Stimulated activated CD4-positive, alpha-beta T cell treated with anti-CD3 and anti-CD28 coated beads, TNF-alpha, amount 100 ng/mL, for 4 hours (primary cell): ENCODE measurements around the gene TMUB1.

Experiments used
- DNase-seq, 3 experiments: peaks; one replicate each; pipeline ENCODE4 v3.0.0-alpha.2; 2020; ENCODE audit warnings: low read depth in 3 of 3

Gene TMUB1

DNA sequence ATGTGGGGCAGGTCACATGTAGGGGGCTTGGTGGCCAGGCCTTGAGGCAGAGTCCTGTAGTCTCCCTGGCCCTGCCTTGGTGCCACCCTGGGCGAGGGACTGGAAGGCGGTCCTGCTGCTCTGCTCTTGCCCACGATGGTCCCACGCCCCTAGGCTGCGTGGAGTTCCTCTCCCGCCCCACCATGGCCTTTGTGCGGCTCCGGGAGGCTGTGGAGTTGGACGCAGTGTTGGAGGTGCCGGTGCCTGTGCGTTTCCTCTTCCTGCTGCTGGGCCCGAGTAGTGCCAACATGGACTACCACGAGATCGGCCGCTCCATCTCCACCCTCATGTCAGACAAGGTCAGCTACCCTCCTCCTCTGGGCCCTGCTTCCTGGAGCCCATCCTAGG lies 12.7 kb downstream of the TMUB1 start:
- DNase-seq: no peak

DNA sequence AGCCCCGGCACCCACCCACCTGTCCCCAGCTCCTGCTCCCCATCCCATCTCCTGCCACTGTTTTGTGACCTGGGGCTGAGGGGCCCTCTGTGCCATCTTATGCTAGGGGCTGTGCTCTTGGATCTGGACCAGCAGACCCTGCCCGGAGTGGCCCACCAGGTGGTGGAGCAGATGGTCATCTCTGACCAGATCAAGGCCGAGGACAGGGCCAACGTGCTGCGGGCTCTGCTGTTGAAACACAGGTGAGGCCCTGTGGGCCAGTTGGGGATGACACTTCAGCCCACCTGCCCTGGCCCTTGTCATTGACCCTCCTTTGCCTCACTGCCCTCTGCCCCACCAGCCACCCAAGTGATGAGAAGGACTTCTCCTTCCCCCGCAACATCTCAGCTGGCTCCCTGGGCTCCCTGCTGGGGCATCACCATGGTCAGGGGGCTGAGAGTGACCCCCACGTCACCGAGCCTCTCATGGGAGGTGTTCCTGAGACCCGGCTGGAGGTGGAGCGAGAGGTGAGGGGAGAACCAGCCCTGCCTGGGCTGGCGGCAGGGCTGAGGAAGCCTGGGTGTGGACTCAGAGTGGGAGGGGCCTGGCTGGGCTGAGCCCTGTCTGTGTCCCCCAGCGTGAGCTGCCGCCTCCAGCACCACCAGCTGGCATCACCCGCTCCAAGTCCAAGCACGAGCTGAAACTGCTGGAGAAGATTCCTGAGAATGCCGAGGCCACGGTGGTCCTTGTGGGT lies 13.3 kb downstream of the TMUB1 start:
- DNase-seq: no peak

DNA sequence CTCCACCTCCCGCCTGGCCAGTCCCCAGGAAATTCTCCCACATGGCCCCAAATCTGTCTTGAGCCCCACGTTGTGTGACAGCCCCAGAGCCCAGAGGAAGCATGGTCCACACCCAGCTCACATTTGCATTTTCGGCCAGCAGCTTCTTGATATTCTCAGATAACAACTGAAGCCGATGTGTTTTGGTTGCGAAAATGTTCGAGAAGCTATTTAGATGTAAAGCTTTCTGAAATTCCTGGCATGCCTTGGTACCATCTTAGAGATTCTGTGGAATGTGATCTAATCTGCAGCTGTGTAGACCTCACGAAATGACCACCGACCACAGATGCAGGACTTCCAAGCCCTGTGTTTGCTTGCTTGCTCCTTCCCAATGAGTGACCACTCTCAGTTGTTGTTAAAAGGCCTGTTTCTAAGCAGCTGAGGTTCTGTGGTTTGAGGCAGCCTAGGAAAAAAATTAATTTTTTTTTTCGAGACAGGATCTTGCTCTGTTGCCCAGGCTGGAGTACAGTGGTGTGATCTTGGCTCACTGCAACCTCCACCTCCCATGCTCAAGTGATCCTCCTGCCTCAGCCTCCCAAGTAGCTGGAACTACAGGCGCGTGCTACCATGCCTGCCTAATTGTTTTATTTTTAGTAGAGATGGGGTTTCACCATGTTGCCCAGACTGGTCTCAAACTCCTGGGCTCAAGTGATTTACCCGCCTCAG lies 15.1 kb downstream of the TMUB1 start:
- DNase-seq: no peak

DNA sequence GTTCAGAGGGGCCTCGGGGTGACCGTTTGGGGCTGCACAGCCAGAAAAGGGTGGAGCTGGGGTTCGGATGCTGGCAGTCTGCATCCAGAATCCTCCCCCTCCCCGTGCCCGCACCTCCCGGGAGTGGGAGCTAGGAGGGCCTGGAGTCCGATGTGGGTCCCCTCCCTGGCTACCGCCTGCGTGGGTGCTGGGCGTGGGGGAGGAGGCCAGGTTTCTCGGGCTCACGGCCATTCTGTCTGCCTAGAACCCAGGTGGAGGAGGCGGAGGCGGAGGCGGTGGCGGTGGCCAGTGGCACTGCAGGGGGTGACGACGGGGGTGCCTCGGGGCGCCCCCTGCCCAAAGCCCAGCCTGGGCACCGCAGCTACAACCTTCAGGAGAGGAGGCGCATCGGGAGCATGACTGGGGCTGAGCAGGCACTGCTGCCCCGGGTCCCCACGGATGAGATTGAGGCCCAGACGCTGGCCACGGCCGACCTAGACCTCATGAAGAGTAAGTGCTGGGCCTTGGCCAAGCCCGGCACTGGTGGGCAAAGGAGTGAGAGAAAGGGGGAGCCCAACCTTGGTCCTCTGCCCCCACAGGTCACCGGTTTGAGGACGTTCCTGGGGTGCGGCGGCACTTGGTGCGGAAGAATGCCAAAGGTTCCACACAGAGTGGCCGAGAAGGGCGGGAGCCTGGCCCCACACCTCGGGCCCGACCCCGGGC lies 16.9 kb downstream of the TMUB1 start:
- no peak for DNase-seq

DNA sequence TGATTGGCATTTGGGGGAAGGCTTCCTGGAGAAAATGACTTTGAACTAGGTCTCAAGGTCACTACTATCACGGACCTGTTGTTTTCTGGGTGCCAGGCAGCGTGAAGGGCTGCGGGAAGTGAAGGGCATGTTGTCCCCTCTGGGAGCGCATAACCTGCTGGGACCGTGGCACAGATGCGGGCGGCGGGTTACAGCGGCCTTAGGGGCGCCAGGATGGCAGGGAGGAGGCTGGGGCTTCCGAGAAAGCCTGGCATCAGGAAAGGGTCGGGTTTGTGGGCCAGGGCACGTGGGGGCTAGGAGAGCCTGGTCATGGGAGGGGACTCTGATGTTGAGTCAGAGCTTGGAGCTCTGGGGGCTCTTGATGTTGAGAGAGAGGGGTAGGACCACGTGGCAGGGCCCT lies 17.8 kb downstream of the TMUB1 start:
- no peak for DNase-seq

DNA sequence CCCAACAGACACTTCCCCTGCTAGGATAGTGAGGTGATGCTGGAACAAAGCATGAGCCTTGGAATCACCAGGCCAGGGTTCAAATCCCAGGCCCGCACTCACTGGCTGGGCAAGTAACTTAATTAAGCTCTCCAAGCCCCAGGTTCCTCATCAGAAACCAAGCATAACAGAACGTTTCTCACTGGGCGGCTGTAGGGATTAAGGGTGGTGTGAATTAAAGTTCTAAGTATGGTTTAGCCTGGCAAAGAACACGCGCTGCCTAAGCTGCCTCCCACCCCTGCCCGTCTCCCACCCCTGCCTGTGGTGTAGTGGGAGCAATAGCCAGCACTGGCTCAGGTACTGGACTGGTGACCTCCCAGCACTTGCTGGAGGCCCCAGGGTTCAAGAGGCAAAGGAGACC lies 18.3 kb downstream of the TMUB1 start:
- no peak for DNase-seq

DNA sequence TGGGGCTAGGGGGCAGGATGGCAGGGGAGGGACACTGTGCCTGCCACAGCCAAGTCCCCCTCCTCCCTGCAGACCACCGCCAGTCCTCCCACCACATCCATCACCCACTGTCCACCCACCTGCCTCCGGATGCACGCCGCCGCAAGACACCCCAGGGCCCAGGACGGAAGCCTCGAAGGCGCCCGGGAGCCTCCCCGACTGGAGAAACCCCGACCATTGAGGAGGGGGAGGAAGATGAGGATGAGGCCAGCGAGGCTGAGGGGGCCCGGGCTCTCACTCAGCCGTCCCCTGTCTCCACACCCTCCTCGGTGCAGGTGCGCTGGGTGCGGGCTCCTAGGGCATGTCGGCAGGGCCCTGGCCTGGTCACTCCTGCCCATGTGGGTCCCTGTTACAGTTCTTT lies 18.8 kb downstream of the TMUB1 start:
- DNase-seq: no peak

DNA sequence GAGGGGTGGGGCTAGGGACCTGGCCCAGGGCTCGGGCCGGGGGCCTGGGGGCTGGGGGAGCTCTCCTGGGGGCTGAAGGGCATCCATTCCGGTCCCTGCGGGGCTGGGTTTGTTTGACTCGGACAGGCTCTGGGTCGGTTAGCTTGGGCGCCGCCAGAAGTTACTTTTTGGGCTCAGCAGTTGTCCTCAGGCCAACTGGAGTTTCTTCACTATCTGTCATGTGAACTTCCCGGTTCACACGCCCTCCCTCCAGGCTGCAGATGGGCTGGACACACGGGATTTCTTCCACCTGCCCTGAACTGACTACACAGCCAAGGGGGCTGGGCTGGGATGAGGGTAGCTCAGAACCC lies 20.1 kb downstream of the TMUB1 start:
- no peak for DNase-seq

DNA sequence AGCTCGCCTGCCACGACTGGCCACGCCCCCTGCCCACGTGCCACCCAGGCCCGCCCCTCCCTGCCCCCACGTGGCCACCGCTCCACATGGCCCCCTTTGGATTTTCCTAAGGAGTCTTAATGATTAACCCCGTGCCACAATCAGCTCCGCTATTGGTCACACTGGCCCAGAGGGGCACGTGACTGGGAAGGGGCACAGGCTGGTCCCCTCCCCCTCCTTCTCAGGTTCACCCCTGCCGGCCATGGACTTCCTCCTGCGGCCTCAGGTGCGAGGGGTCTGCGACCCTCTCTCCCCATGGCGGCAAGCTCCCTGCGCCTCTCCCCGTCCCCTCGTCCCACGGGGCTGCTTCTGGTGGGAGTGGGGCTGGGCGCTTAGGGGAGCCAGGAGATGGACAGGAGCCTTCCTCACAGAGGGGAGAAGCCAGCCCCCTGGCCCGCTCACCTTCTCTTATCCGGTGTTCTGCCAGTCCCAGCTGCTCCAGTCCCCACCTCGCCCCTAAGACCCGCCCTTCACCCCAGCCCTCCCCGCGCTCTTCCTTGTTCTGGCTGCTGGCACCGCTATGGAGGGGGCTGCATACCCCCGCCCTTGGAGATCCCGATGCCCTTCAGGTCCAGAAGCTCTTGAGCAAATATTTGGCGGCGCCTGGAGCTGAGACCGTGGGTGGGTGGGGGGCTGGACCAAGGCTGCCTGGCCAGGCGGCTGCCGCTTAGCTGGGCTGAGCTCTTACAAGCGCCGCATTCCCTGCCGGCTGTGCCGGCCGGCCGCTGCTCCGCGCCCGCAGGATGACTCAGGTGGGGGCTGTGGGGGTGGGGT lies 20.7 kb downstream of the TMUB1 start:
- DNase-seq: no peak

DNA sequence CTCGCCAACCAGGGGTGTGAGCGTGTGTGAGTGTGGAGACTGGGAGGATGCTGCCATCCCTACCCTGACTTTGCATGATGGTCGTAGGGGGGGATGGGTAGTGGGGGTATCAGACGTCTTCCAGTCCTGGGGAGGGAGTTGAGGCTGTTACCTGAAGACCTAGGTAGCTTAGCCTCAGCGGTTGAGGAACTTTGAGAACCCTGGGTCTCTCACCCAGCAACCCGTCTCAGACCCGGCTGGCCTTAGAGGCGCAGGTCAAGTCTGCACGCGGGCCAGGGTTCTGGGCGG lies 21.2 kb downstream of the TMUB1 start:
- no peak for DNase-seq

DNA sequence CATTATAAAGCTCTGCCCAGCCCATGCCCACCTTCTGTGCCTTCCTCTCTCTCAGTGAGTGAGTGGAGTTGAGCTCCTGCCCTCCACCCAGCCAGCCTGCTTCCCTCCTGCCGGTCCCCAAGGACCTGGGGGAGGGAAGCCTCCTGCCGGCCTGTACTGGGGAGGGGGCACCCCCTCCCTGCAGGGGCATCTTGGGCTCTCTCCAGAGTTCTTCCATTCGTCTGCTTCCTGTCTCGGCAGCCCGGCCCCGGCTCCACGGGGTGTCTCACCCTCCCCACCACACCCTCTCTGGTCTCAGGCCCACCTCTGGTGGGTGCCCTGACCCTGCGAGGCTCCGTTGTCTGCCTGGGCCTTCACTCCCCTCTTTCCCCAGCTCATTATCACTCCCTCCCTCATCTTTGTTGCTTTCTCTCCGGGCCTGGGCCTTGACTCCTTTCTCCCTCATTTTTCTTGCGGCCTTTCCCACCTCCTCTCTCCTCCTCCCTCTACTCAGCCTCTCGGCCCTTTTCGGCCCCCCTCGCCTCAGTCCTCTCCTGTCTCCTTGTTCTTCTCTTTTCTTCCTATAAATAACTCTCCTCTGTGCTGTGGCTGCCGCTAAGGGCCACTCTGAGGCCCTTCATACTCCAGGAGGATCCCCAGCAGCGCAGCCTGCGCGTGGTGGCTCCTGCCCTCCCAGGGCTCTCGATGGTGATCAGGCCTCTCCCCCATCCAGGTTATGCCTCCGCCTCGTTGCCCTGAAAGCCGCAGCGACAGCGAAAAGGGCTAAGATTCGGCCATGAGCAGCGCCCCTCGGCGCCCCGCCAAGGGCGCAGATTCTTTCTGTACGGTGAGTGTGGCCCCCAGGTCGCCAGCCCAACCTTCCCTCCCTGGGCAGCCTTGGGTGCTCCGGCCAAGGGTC lies 21.8 kb downstream of the TMUB1 start:
- DNase-seq: no peak

DNA sequence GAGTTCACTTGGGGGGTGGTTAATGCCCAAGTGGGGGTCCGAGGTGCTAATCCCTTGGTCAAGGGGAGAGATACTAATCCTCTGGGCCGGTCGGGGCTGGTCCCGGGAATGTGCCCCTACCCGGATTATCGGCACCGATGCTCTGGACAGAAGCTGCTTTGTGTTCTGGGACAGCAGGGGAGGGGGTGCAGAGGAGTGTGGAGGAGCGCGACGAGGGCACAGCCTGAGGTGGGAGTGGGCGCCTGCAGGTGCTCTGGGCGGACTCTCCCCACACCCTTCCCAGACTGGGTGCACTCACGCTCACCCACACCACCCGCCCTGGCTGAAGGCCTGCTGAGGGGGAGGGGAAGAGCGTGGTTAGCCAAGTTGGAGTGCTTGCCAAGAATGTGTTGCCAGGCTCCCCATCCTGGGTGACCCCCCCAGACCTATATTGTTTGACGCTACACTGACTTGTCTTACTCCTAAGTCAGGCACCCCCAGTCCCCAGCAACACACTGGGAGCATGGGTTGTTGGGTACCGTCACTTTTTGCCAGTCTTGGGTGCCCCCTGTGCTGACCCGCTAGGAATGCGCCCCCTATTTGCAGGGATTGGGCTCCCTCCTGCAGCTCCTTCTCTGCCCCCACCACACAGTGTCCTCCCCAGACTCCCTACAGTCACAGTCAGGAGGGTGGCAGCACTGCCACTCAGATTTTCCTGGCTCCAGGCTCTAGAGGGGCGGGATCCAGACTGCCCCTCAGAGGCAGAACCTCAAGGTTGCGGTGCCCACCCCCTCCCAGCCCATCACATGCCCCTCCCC lies 22.7 kb downstream of the TMUB1 start:
- DNase-seq: no peak

DNA sequence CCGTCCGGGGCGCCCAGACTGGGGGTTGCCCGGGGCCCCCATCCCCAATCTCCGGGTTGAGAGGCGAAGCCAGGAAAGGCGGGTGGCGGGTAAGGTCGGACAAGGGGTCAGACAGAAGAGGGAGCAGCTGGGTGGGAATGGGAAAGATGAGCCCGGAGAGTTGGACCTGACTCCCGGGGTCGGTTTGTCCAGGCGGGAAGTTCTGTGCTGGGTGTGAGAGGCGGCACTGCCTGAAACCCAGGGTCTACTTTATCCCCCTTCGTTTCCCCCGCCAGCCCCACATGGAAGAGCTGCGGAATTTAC lies 23.2 kb downstream of the TMUB1 start:
- DNase-seq: no peak

DNA sequence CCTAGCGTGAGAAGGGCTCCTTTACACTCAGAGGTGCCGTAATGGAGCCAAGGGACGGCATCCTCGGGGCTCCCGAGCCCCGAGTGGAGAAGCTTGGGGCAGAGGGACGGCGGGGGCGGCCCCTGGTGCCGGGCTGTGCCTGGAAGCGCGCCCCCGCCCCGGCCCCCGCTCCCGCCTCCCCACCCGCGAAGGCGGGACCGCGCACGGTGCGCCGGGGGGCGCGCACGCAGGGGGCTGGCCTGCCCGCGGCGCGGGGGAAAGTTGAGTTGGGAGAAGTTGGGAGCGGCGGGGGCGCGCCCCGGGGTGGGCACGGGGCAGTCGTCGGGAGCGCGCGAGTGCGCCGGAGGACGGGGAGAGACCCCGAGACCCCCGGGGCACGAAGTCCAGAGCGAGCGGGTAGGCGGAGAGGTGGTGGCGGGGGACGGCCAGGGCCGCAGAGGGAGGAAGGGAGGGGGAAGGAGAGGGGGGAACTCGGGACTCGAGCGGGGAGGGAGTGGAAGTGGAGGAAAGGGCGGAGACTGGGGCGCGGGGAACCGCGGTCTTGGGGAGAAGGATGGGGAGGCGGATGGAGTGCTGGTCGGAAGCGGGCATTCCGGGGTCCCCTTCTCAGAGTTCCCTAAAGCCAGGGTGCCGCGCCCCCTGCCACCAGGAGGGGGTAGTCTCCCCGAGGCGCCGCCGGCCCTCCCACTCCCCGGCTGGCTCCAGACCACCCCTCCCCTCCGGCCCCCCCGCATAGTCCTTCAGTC lies 23.8 kb downstream of the TMUB1 start, which contains the start of gene SLC4A2:
SLC4A2 (plus strand) TSS at position 223 of the 746 bp plus-strand sequence. CDS start 2,399 bp downstream, outside the sequence.
- DNase-seq: peak; percentile 57 to 59 (median 58)

DNA sequence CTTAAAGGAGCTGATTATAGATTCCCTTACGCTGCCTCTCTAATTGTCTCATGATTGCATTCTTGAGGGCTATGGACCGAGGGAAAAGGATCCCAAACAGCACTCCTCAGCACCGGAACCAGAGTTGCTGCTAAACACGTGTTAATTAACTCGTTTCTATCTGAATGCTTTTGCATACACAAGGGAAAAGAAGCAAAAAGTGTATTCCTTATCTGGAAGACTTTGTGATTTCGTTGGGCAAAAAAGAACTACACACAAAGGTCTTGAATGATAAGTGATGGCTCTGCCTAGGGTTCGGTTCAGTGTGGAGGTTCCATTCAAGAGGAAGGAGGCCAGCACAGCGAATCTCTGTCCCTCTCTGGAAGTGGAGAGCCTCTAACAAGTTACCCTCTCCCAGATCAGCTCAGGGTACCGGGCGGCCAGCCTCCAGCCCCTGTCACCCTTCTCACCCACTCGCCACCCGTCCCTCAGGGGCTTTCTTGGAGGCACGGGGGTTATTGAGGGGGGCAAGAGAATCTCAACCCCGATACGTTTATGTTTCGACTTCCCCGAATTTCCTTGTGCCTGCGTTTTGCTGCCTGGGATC lies 24.4 kb downstream of the TMUB1 start:
- DNase-seq: peak in 1 of 3 experiments; percentile 21

DNA sequence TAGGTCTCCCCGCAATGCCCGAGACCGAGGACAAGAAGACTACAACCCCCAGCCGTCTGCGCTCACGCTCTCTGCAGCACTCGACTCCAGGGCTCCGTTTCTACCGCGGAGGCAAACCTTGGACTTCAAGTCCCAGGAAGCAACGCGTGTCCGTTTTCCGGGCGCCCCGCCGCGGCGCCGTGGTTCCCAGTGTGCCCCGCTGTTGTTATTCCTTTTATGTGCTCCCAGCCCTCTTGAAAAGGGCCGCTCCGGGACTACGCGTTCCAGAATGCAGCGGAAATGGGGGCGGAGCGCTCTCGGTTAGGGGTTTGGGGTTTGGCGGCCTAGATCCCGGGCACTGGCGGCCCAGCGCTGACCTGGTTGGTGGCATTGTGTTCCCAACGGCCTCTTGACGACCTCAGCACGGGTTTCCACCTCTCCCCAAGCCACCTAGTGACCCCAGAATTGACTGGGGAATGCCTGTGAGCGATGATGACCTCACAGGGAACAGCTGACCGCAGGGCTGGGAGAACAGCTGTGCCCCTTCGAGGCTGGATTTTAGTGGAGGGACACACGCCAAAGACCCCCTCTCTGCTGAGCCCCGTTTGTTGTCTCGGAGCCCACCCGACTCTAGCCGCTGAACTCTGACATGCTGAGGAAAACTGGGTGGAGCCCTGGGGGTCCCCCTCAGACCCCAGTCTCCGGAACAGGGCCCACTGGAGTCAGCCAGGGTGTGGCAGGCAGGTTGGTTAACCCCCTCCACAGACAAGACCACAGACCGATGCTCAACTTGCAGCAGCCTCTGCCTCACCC lies 25.1 kb downstream of the TMUB1 start:
- peak; percentile 89 to 95 (median 95) for DNase-seq

DNA sequence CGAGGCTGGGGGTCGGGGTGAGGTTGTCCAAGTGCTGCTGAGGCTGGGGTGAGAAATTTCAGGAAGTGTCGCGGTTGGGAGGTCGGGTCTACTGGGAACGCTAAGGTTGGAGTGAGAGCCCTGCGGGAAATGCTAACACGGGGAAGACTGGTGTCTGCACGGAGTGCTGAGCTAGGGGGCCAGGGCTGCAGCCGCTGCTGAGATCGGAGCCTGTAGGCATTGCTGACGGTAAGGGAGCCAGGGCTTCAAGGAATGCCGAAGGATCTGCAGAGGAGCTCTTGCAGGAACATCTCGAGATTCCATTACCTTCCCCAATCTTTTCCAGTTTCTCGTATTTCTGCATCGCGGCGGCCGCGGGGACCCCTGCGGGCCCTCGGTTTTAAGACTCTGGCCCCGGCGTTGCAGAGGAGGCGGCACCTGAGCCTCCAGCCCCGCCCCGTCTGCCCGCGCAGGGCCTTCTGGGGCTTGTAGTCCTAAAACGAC lies 25.7 kb downstream of the TMUB1 start, which contains the start of gene CDK5:
CDK5 (minus strand) TSS at position 392 of the 483 bp plus-strand sequence; CDS start at position 343, 49 bp downstream.
- no peak for DNase-seq
